CD14-positive monocyte (primary cell): ENCODE measurements around the gene NPAS3. TPM values are rescaled to one million over a fixed set of nuclear protein-coding genes. Genes with fewer than 3 reads are reported as not detected.
A peak's percentile ranks its signal among the peaks of the same experiment; 100 is the strongest.

Source experiments
- DNase-seq, 3 donors: peaks; one replicate each; pipeline ENCODE4 v3.0.0-alpha.2; 2011 to 2022
- H2AFZ ChIP-seq: 2 replicates; pipeline ENCODE4 v1.6.0; 2012; ENCODE audit warnings: mild to moderate bottlenecking, low read depth, low read length, inconsistent platforms; ENCODE audit not compliant: insufficient read depth, poor library complexity, severe bottlenecking
- H3K27ac ChIP-seq, 2 donors: 1 replicate in 1 of 2; 2 replicates in 1 of 2; pipeline ENCODE4 v1.5.1; 2012 to 2013; ENCODE audit warnings: low read length in 2 of 2, control low read depth in 1 of 2, inconsistent platforms in 1 of 2, low read depth in 1 of 2, mild to moderate bottlenecking in 1 of 2
- H3K27me3 ChIP-seq, 2 donors: one replicate each; pipeline versions ENCODE4 v1.6.0 to v1.6.1; 2011 to 2013; ENCODE audit warnings: low read length in 2 of 2; ENCODE audit not compliant: control insufficient read depth in 2 of 2, insufficient read depth in 2 of 2
- H3K36me3 ChIP-seq, 2 donors: replicated peaks in 1 of 2; 1 replicate in 1 of 2; 2 replicates in 1 of 2; pipeline versions ENCODE4 v1.5.1 to v1.6.1; 2012 to 2013; ENCODE audit warnings: low read length in 2 of 2, control low read depth in 1 of 2, inconsistent platforms in 1 of 2, mild to moderate bottlenecking in 1 of 2; ENCODE audit not compliant: insufficient read depth in 2 of 2, control insufficient read depth in 1 of 2
- H3K4me1 ChIP-seq, 2 donors: 1 replicate in 1 of 2; 2 replicates in 1 of 2; pipeline versions ENCODE4 v1.5.1 to v1.6.1; 2012 to 2013; ENCODE audit warnings: low read length in 2 of 2, control low read depth in 1 of 2, inconsistent platforms in 1 of 2, mild to moderate bottlenecking in 1 of 2, moderate library complexity in 1 of 2; ENCODE audit not compliant: insufficient read depth in 2 of 2, control insufficient read depth in 1 of 2
- H3K4me2 ChIP-seq: replicated peaks from 2 replicates; pipeline ENCODE3; 2012; ENCODE audit warnings: low read length, moderate library complexity, mild to moderate bottlenecking; ENCODE audit not compliant: poor library complexity, severe bottlenecking; ENCODE audit errors: extremely low read depth
- H3K4me3 ChIP-seq, 3 experiments: fragments of 200-600 bp in 1 of 3; sonication (generic) in 1 of 3; replicated peaks in 1 of 3; 1 replicate in 2 of 3; 2 replicates in 1 of 3; pipeline ENCODE4 v1.5.1; 2011 to 2013; ENCODE audit warnings: low read length in 3 of 3, mild to moderate bottlenecking in 3 of 3, control low read depth in 2 of 3, low read depth in 2 of 3, inconsistent platforms in 1 of 3, moderate library complexity in 1 of 3
- H3K79me2 ChIP-seq: 2 replicates; pipeline ENCODE4 v1.6.0; 2012; ENCODE audit warnings: mild to moderate bottlenecking, control low read depth, inconsistent platforms, low read length, moderate library complexity; ENCODE audit not compliant: insufficient read depth
- H3K9ac ChIP-seq: 2 replicates; pipeline ENCODE4 v1.6.0; 2017; ENCODE audit warnings: low read length, mild to moderate bottlenecking; ENCODE audit not compliant: insufficient read depth, poor library complexity, severe bottlenecking
- H3K9me3 ChIP-seq, 2 donors: replicated peaks in 1 of 2; 1 replicate in 1 of 2; 2 replicates in 1 of 2; pipeline versions ENCODE4 v1.5.1 to v1.6.1; 2012 to 2013; ENCODE audit warnings: low read length in 2 of 2, control low read depth in 1 of 2; ENCODE audit not compliant: control insufficient read depth in 1 of 2, insufficient read depth in 1 of 2
- H4K20me1 ChIP-seq: 2 replicates; pipeline ENCODE4 v1.6.0; 2012; ENCODE audit warnings: mild to moderate bottlenecking, low read length, control low read depth, moderate library complexity; ENCODE audit not compliant: insufficient read depth
- H3K27ac Mint-ChIP-seq, 7 donors: one replicate each; pipeline ENCODE4 v1.8.0; 2020; ENCODE audit warnings: mild to moderate bottlenecking in 7 of 7, mixed read lengths in 7 of 7, moderate library complexity in 6 of 7, inconsistent platforms in 2 of 7
- H3K27me3 Mint-ChIP-seq, 3 donors: one replicate each; pipeline ENCODE4 v1.8.0; 2021 to 2022; ENCODE audit warnings: low read depth in 3 of 3, mild to moderate bottlenecking in 3 of 3, mixed read lengths in 3 of 3, moderate library complexity in 3 of 3, inconsistent platforms in 1 of 3
- H3K36me3 Mint-ChIP-seq, 2 donors: one replicate each; pipeline ENCODE4 v1.8.0; 2020; ENCODE audit warnings: mixed read lengths in 2 of 2, inconsistent platforms in 1 of 2, mild to moderate bottlenecking in 1 of 2
- H3K4me1 Mint-ChIP-seq: one replicate; pipeline ENCODE4 v1.8.0; 2020; ENCODE audit warnings: mild to moderate bottlenecking, mixed read lengths
- H3K4me3 Mint-ChIP-seq, 2 donors: one replicate each; pipeline ENCODE4 v1.8.0; 2020; ENCODE audit warnings: mild to moderate bottlenecking in 2 of 2, mixed read lengths in 2 of 2, moderate library complexity in 1 of 2
- H3K9me3 Mint-ChIP-seq, 7 donors: one replicate each; pipeline ENCODE4 v1.8.0; 2020 to 2022; ENCODE audit warnings: mixed read lengths in 7 of 7, mild to moderate bottlenecking in 6 of 7, moderate library complexity in 6 of 7, inconsistent platforms in 2 of 7
- WGBS: methylation state at CpG from one replicate; pipeline ENCODE4 v1.1.5; 2013; ENCODE audit warnings: missing lambda C conversion rate; ENCODE audit not compliant: insufficient coverage; 5-methylcytosine and 5-hydroxymethylcytosine counted together
- intact Hi-C, 2 donors: fragments of 100-400 bp; cut with micrococcal nuclease; formaldehyde crosslinking; loops; one replicate each; pipeline versions ENCODE4 v1.15.0 to v1.15.1; 2023
- polyA plus RNA-seq, 3 donors: library from polyadenylated mRNA; depleted of rRNA in 1 of 3; unstranded in 2 of 3; stranded (reverse) in 1 of 3; fragments of 300-500 nt in 2 of 3; fragments of >200 nt in 1 of 3; fragmentation: Illumina TruSeq in 2 of 3; gene quantifications; 1 replicate in 2 of 3; 2 replicates in 1 of 3; pipeline ENCODE4 v1.2.3, GENCODE V29; 2012 to 2021
- TF ChIP-seq, protein P1 (sequence below): fragments of 200-600 bp; IDR thresholded peaks from one replicate; pipeline ENCODE4 v1.8.0; 2022; ENCODE audit warnings: antibody characterized with exemption, mild to moderate bottlenecking

Gene NPAS3
- polyA plus RNA-seq, 3 donors = not detected

DNA sequence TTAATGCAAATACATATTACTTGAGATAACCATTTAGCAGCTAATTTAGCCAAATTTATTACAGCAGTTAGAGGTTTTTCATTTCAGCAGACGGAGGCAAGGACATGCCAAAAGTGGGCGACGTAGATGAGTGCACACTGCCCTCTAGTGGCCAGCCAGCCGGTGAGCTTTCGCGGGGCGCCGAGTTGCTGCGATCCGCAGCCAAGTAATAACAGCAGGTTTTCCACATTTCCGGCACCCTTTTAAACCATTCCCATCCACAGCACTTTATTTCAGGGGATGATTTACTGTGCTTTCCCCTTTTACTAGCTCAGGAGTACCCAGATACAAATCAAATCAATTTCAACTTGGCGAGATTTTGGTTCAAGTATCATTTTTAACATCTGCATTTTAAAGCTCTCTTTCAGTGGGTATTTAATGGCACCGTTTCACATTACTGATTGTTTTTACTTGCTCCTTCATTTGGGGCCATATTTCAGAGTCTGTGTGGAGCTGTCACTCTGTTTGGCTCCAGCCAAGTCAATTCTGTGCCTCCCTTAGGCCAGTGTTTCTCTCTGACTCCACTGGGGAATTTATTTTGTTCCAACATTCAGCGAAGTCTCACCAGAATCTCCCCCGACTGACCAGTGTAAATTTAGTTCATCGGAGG lies 854.2 kb downstream of the NPAS3 start:
- no peak overlapping the region for H3K27ac ChIP-seq
- DNase-seq = peak; percentile 19 to 41 (median 27)
- H2AFZ ChIP-seq = peak overlapping the region; percentile 19
- H3K4me3 ChIP-seq = no peak overlapping the region
- Mint-ChIP-seq H3K4me3 (peak overlapping the region in 1 of 2 donors; percentile 54), H3K9me3 (peaks cover 0 to 2% (median 0%) of the 10 kb centered on the region in 7 donors), H3K4me1 (peaks cover 4% of the 10 kb centered on the region), H3K36me3 (no peaks in the 10 kb centered on the region), H3K27me3 (peaks cover 22 to 32% (median 24%) of the 10 kb centered on the region in 3 donors), H3K27ac (no peak overlapping the region)
- H3K79me2 ChIP-seq = no peaks in the 10 kb centered on the region
- peaks cover 4 to 13% of the 10 kb centered on the region in 2 donors for H3K27me3 ChIP-seq
- TF ChIP-seq, protein P1, sequence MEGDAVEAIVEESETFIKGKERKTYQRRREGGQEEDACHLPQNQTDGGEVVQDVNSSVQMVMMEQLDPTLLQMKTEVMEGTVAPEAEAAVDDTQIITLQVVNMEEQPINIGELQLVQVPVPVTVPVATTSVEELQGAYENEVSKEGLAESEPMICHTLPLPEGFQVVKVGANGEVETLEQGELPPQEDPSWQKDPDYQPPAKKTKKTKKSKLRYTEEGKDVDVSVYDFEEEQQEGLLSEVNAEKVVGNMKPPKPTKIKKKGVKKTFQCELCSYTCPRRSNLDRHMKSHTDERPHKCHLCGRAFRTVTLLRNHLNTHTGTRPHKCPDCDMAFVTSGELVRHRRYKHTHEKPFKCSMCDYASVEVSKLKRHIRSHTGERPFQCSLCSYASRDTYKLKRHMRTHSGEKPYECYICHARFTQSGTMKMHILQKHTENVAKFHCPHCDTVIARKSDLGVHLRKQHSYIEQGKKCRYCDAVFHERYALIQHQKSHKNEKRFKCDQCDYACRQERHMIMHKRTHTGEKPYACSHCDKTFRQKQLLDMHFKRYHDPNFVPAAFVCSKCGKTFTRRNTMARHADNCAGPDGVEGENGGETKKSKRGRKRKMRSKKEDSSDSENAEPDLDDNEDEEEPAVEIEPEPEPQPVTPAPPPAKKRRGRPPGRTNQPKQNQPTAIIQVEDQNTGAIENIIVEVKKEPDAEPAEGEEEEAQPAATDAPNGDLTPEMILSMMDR = peak; percentile 91
- H3K9ac ChIP-seq = no peak overlapping the region
- H3K4me2 ChIP-seq = no peak overlapping the region
- 8% methylated on average over 14 of the region's 16 CpGs for WGBS
- H3K36me3 ChIP-seq = no peaks in the 10 kb centered on the region
- H4K20me1 ChIP-seq = no peaks in the 10 kb centered on the region
- intact Hi-C loops = loop anchor here (2.0 to 5.0 kb wide), 2 partner anchors 1214 to 1216 kb away; no protein-coding TSS in a partner anchor
- no peaks in the 10 kb centered on the region for H3K4me1 ChIP-seq
- H3K9me3 ChIP-seq = no peaks in the 10 kb centered on the region

DNA sequence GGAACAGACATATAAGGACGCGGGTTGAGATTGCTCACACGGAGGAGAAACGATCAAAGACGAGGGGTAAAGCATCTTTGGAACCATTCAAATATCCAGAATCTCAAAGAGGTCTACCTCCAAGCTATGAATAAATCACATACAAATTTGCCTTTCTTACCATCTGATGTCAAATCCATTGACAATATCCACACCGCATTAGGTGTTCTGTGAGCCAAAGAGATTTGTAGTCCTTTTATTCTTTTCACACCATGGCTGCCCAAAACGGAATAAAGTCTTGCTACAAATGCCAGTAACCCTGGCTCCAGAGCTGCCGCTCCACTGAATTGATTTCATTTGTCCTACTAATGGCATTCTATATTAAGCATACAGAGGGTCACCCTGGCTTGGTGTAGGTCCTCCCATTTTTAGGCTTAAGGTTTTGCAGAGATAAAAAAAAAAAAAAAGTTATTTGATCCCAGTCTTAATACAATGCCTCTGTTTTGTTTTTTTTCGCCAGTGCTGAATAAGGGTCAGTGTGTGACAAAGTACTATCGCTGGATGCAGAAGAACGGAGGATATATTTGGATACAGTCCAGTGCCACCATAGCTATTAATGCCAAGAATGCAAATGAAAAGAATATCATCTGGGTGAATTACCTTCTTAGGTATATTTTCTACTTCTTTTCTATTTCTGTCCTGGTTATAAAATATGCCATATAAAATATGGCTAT lies 854.9 kb downstream of the NPAS3 start:
- no peak overlapping the region for H2AFZ ChIP-seq
- H3K4me2 ChIP-seq = no peak overlapping the region
- no peak overlapping the region for H3K27ac Mint-ChIP-seq
- TF ChIP-seq, protein P1 = no peak
- no peak overlapping the region for H3K9ac ChIP-seq
- no peak overlapping the region for H3K27ac ChIP-seq
- H3K36me3 ChIP-seq = no peaks in the 10 kb centered on the region
- H3K4me1 ChIP-seq = no peaks in the 10 kb centered on the region
- H4K20me1 ChIP-seq = no peaks in the 10 kb centered on the region
- H3K36me3 Mint-ChIP-seq = no peaks in the 10 kb centered on the region
- intact Hi-C loops = loop anchor here (2.0 to 5.0 kb wide), 2 partner anchors 1215 to 1216 kb away; no protein-coding TSS in a partner anchor
- no peak for DNase-seq
- no peak overlapping the region for H3K4me3 ChIP-seq
- 95% methylated on average over 6 of the region's 11 CpGs for WGBS
- H3K27me3 ChIP-seq = peaks cover 6 to 19% of the 10 kb centered on the region in 2 donors
- H3K9me3 ChIP-seq = no peaks in the 10 kb centered on the region
- H3K9me3 Mint-ChIP-seq = peaks cover 0 to 2% (median 0%) of the 10 kb centered on the region in 7 donors
- H3K4me3 Mint-ChIP-seq = no peak overlapping the region
- no peaks in the 10 kb centered on the region for H3K79me2 ChIP-seq
- H3K4me1 Mint-ChIP-seq = peaks cover 4% of the 10 kb centered on the region
- peaks cover 25 to 35% (median 27%) of the 10 kb centered on the region in 3 donors for H3K27me3 Mint-ChIP-seq
